ENCODE results near the gene DRG1.

GRCh38 chr22:31448382-31448781, 49.0 kb downstream of the DRG1 start:
- TF ChIP-seq CTCF (IDR thresholded peaks at IDR 0.05), result no peak
- no peak for TF ChIP-seq POLR2AphosphoS5 (IDR thresholded peaks at IDR 0.05)
- TF ChIP-seq POLR2A (IDR thresholded peaks at IDR 0.05), result no peak
